HG03442 (cell line): ENCODE measurements around the gene PLCB4.

Experiments
- ATAC-seq: cut with Tn5 transposase; IDR thresholded peaks from one replicate; pipeline ENCODE4 v1.9.1; 2021; ENCODE audit warnings: mild to moderate bottlenecking, moderate library complexity; ENCODE audit not compliant: unreplicated experiment

Gene PLCB4

DNA sequence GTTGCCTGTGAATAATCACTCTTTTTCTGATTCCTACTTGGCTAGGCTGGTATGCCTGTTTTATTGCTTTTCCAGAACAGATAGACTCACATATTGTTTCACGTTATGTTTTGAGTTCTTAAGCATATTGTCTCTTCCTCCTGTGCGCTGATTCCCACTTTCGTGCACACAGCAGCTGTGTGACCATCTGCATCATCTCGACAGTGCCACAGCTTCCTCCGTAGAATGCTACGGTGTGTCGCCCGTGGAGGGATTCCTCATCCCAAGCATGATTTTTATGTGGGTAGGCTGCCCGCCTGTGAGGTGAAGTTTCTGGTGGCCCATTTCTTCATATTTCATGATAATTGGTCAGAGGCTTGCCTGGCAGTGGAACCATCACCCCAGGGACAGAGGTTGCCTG lies 31.8 kb downstream of the PLCB4 start:
- no peak for ATAC-seq

GRCh38 chr20:9102456-9102855 lies 33.6 kb downstream of the PLCB4 start:
- no peak for ATAC-seq

GRCh38 chr20:9103955-9104354 lies 35.1 kb downstream of the PLCB4 start:
- no peak for ATAC-seq

DNA sequence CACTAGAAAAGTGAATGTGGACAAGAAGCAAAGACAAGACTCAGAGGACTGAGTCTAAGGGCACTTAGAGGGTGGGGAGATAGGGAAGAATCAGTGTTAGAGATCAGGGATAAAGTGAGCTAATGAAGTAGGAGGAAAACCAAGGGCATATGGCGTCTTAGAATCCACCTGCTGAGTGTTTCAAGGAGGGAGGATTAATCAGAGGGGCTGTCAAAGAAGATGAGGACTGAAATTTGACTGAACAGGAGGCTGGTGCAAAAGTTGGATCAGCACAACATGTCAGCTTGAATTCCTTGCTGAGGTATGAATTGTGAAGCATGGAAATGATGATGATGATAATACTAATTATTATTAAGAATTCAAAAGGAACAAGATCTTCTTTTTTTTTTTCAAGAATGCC lies 39.4 kb downstream of the PLCB4 start:
- no peak for ATAC-seq

- ATAC-seq: no peak
Measured at GRCh38 chr20:9109566-9109965, 40.7 kb downstream of the PLCB4 start.

DNA sequence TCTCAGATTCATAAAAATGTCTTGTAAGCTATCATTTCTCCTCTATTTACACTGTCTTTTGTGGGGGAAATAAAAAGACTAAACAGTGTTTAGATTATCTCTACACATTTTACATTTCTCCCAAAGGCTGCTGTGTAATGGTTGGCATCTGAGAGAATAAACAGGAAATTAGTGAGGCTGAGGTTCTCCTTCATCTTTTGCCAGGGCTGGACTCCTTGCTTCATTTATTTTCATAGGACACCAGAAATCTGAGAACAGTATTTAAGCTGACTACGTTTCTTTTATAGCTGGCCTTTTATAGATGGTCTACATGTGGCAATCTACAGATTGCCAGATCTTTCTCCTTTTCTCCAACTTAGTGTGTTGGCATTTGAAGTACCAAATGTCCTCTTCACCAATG lies 41.5 kb downstream of the PLCB4 start:
- no peak for ATAC-seq

GRCh38 chr20:9110916-9111432 lies 42.1 kb downstream of the PLCB4 start:
- ATAC-seq: no peak

DNA sequence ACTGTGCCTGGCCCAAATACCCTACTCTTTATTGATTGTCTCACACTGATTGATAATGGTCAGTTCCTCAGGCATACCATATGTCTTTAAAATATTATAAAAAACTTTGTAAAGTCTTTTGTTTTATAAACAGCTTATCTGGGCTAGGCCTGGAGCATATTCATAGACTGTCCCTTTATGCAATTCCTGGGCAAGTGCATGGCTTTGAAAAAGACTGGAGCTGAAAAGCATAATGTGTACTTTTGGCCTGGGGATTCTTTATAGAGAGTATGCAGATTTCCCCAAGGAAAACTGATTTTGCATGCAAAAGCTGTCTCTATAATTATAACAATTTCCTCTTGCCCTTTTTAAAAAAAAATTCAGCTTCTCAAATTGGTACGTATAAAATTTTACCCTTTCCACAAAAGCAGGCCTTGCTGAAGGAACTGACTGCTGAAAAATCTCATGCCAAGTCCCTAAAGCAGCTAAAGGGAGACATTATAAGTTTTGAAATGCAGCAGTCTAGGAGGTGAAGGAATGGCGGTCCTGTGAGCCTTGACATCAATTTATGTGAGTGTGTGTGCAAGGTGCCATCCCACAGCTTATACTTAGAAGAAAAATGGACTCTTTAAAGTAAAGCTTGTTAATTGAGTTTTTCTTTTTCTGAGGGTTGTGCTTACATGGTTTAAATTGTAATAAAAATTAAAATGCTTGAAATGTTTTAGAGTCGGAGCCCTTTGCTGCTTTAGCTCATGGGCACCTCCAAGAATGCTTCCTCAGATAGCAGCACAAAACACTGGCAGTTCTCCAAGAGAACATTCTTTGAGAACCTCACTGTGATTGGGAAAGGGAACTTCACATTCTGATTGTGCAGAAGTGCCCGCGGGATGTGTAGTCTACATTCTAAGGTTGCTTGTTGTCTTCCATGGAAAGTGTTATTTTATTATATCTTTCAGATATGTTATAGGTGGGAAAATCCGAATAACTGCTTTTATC lies 43.9 kb downstream of the PLCB4 start:
- no peak for ATAC-seq

- ATAC-seq: no peak
Measured at GRCh38 chr20:9114709-9115108, 45.8 kb downstream of the PLCB4 start.

DNA sequence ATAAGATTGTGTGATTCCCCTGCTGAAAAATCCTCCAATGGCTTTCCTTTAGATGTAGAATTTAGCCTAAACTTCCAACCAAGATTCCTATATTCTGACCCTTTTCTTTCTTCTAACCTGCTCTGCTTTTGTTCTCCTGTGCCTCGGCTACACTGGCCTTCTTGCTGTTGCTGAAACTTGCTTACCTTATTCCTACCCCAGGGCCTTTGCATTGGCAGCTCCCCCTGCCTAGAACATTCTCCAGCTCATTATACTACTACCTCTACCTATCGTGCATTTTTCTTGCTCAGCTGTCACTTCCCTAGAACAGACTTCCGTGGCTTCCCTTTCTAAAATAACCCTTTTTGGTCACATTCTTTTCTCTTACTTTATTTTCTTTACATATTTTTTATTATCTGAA lies 48.7 kb downstream of the PLCB4 start:
- no peak for ATAC-seq

DNA sequence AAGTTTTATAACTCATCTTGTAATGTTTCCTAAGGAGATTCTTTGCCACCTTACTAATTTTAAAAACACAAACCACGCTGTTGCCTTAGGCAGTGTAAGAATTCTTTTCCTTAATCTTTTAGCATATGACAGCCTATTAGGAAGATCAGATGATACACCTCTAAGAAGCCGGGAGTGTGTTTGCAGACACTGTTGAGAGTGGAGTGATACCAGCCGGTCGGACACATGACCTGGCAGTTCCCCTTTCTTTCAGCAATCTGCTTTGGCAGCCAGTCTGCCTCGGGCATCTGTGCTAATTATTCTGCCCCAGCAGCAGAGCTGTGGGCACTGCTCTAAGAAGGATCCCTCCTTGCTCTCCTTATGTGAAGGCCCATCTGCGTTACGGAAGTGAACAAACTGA lies 50.9 kb downstream of the PLCB4 start:
- ATAC-seq: no peak

GRCh38 chr20:9121211-9121610 lies 52.3 kb downstream of the PLCB4 start:
- ATAC-seq: no peak

- ATAC-seq: no peak
Measured at GRCh38 chr20:9122571-9122970, 53.7 kb downstream of the PLCB4 start.

- no peak for ATAC-seq
Measured at GRCh38 chr20:9126527-9126926, 57.6 kb downstream of the PLCB4 start.

- no peak for ATAC-seq
Measured at GRCh38 chr20:9128568-9128967, 59.7 kb downstream of the PLCB4 start.

GRCh38 chr20:9129756-9130155 lies 60.9 kb downstream of the PLCB4 start:
- ATAC-seq: no peak

- ATAC-seq: no peak
Measured at GRCh38 chr20:9130521-9130920, 61.6 kb downstream of the PLCB4 start.

DNA sequence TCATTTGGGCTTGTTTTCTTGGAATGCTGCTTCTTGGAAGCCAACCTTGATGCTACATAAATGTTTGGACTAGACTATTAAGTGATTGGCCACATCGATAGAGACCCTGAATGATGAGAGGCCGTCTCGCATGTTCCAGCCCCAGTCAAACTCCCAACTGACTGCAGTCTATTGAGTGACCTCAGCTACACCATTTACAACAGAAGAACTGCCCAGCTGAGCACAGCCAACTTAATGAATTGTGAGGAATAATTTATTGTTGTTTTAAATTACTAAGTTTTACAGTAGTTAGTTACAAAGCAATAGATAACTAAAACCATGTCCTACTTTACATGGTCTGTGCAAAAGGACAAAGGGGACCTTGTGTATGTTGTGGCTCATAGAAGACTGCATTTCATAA lies 63.0 kb downstream of the PLCB4 start:
- ATAC-seq: no peak

GRCh38 chr20:9134346-9134745 lies 65.5 kb downstream of the PLCB4 start:
- ATAC-seq: no peak

GRCh38 chr20:9136114-9136513 lies 67.2 kb downstream of the PLCB4 start:
- no peak for ATAC-seq

- ATAC-seq: no peak
Measured at GRCh38 chr20:9137001-9137400, 68.1 kb downstream of the PLCB4 start.

DNA sequence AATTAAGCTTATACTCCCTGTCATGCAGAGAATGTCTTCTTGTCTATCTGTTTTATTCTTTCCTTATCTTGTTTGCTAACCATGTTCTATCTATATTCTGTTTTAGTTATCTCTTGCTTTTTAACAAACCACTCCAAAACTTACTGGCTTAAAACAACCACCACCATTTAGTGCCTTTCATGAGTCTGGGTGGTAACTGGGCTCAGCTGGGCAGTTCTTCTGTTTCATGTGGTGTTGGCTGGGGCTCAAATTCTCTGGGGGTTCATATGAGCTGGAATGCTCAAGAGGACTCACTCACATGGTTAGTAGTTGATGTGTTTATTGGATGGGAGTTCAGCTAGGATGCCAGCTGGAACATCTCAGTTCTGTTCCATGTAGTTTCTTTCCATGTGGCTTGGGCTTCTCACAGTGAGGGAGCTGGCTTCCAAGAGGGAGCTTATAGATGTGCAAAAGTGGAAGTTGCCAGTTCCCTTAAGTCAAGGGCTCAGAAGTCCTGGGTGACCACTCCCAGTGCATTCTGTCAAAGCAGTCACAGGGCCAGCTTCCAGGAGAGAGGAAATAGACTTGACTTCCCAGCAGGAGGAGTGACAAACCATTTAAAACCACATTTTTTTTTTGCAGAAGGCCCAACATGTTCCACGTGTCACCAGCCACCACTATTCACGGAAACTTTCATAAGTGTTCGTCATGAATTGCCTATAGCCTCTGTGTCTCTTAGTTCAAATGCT lies 70.4 kb downstream of the PLCB4 start:
- no peak for ATAC-seq
